Body of pancreas (tissue), 4 donors: Measurements from ENCODE around the gene SIK3.

Experiments
- CTCF ChIP-seq, 7 experiments: fragments of 450-650 bp in 4 of 7; fragments of 200-600 bp in 3 of 7; sonication (generic) in 3 of 7; IDR thresholded peaks; one replicate each; pipeline ENCODE4 v1.5.1; 2016 to 2019; ENCODE audit warnings: antibody characterized with exemption in 7 of 7
- POLR2A ChIP-seq, 3 donors: fragments of 450-650 bp; IDR thresholded peaks; one replicate each; pipeline ENCODE4 v1.6.1; 2016; ENCODE audit warnings: antibody characterized with exemption in 3 of 3, mild to moderate bottlenecking in 2 of 3

- TF ChIP-seq CTCF (IDR thresholded peaks at IDR 0.05): no peak
- TF ChIP-seq POLR2A (IDR thresholded peaks at IDR 0.05): no peak
These were observed 202.0 kb downstream of the SIK3 start for GRCh38 chr11:116896211-116896610.
